HG03108 (cell line): ENCODE data around the gene C1orf116.
A peak's percentile ranks its signal among the peaks of the same experiment; 100 is the strongest.
"Not testable (repeated sequence)": the region's sequence is repeated elsewhere in the genome, so short reads cannot be mapped to it uniquely, and the experiment has no call there.

Experiments
- ATAC-seq: cut with Tn5 transposase; IDR thresholded peaks from one replicate; pipeline ENCODE4 v1.9.1; 2021; ENCODE audit warnings: moderate library complexity; ENCODE audit not compliant: unreplicated experiment

Gene C1orf116

DNA sequence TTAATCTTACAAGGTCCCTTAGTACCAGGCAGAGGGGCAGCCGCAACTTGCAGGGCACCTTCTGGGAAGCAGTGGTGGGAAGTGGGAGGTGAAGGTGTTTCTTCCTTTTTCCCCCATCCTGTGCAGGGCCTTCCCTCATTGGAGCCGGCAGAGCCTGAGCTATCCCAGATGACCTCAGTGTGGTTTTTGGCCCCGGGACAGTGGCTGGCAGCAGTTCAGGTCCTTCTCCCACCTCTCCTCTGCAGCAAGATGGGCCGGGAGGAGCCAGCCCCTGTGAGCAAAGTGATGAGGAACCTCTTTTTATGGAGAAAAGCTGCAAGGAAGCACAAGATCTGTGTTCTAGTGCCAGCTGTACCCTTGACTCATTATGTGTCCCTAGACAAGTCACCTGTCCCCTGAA is 27.3 kb upstream of the C1orf116 start:
- ATAC-seq: no peak

DNA sequence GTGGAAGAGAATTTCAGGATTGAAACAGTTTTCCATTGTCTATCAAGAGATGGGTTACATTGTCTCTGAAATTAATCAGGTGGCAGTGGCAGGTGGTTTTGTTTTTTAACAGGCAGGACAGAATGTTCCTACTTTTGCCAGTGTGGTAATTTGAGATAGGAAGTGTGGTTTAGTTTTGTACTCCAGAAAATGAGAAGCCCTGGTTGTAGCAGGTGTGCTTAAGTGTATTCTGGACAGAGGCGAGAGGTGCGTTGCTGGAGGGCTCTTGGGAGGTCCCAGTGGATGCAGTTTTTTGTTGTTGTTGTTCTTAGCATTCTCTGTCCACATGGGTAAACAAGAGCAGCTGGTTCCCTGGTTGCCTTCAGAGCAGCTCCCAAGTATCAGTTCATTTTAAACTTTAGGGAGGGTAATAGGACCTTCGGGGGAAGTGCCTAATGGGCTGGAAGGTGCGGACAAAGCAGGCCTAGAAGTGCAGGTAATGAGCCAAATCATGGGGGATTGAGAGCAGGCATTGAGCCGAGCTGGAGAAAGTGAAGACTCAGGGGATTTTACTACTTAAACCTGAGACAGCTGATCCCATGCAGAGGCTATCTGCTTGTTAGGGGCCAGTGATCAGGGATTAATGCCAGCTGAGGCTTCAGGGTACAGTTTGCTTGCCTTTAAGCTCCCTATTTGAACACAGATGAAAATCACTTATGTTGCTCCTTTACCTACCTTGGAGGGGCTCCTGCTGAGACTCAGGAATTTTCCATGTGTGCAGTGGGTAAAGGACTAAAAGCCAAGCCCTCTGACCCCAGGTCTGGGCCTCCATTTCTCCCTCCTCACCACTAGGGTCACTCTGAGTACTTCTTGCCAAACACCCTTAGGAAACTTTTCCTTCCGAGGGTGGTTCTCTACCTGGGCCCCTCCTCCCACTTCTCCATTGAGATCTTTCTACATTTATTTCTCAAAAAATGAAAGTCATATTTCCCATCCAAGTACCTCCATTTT is 26.6 kb upstream of the C1orf116 start:
- no peak for ATAC-seq

DNA sequence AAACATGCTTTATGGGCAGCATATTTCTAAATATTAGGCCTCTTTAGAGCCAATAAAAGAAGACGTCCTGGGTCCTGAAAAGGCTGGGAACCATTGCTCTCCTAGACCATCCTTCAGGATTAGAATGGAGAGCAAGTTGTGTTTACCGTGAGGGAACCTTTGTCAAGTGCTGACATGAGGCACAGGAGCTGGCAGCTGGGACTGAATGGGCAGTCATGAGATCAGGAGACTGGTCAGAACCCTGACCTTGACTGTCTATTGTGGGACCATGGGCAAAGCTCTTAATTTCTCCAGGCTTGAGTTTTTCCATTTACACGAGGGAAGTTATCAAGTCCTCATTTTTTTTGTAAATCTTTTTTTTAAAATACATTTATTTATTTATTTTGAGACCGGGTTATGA is 25.7 kb upstream of the C1orf116 start:
- ATAC-seq: no peak

DNA sequence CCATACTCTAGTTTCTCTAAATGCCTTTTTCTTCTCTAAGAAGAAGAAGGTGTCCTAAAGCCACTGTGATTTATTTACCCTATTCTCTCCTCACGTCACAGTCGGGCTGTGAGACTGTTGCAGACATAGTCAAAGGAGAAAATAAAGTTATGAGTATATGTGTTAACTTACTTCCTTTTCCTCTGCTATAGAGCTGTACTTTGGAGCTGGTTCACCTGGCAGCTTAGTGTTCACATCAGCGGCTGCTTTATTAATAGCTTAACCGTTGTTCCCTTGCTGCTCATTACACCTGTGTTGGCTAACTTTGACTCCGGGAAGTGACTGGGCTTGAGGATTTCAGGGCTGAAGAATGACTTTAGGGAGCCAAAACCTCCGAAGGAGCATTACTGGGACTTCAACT is 24.1 kb upstream of the C1orf116 start:
- no peak for ATAC-seq

DNA sequence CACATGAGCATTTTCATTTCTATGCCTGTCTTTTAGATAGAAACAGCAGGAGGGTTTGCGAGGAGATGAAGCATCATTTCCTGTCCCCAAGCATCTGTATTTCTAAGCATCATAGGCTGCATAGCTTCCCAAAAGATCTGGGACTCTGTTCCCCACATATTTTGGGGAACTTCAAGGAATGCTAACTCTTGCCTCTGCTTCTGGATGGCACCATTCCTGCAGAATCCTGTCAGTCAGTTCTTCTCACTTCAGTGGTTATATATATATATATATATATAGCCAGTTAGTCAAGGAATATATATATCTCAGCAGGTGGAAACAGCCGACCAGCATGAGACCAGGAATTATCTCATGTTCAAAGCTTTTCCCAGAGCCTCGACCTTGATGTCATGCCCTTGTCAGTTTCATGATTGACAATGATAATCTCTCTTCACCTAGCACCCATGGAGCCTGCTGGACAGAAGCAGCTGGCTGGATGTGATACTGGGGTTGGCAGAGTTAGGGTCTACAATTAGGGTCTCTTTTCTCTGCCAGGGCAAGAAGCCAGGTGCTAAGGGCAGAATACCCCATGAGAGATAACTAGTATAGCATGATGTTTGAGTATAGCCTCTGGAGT is 22.9 kb upstream of the C1orf116 start:
- no peak for ATAC-seq

DNA sequence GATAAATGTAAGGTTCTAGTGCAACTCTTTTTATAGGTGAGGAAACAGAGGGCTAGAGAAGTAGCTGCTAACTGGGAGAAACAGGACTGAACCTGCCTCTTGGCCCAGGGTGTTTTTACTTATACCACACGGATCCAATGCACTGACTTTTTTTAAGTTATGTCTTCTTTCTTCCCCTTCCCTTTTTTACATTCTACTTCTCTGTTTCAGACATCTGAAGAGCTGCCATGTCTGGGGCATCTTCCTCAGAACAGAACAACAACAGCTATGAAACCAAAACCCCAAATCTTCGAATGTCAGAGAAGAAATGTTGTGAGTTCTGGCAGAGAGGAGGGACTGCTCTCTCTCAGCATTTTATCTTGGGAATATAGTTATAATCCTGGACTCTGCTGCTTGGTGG is 21.9 kb upstream of the C1orf116 start:
- no peak for ATAC-seq

DNA sequence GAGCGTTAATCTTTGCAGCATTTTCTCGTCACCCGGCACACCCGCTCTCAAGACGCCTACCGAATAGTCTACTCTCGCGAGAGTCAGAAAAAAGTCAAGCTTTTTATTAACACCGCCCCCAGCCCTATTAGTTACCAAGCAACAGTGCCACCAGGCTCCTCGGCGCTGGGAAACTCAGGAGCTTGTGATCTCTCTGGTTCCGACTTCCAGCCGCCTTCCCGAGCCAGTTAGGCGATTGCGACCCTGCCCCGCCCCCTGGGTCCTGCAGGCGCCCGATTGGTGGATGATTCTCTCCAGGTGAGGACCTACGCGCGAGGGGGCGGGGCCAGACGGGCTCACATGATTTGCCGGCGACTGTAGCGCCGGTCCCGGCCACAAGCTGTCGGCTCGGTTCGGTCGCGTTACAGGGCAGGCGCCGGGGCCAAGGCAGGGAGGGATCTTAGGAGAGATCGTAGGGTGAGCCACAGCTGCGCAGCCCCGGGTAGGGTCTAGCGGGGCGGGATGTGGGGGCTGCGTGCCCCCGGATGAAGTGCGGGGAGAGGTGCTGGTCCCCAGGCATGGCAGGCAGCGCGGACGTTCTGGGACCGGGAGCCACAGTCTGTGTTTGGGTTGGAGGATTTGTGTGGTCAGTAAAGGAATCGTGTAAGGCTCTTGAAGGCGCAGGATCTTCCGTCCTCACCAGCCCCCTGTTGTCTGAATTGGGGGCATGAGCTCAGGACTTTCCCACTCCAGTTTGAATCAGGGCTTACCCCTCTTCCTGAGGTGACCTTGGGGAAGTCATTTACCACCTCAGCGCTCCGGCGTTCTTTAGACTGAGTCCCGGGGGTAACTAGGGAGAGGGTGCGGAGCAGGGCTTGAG is 20.6 kb upstream of the C1orf116 start, which contains the start of gene PFKFB2:
Gene PFKFB2 (plus strand): TSS at position 365 of the 859 bp plus-strand sequence. CDS start 1,443 bp downstream, outside the sequence.
- ATAC-seq: peak; percentile 70

DNA sequence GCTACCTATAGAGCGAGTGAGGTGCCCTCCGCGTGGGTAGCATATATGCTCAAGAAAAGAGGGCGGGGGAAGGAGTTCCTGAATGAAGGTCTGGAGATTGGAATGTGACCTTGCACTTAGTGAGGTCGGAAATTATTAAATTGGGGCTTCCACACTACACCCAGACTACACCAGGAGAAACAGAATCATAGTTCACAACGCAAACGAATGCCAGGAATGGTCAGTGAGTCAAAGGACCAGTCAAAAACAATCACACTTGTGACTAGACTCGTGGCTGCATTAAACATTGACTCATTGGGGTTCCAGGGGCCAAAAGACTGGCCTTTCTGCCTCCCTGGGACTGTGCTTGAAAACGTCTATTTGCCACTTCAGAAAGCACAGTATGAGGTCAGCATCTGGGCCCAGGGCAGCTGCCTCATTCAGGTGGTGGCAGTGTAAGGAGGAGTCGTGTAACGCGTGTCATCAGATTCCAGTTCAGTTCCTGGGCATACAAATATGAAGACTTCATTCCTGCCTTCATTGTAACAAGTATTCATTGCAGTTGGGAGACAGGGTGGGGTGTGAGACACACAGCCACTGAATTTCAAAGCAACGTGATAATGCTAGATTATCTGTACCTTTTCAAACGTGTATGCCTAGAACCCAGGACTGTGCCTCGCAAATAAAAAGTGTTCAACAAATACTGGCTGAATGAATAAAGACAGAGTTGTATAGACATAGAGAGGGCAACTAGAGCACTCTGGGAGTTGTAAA is 18.8 kb upstream of the C1orf116 start, which contains the start of gene YOD1:
Gene YOD1 (minus strand): TSS at position 18 of the 753 bp plus-strand sequence. CDS start 178 bp downstream, outside the sequence.
- ATAC-seq: no peak

DNA sequence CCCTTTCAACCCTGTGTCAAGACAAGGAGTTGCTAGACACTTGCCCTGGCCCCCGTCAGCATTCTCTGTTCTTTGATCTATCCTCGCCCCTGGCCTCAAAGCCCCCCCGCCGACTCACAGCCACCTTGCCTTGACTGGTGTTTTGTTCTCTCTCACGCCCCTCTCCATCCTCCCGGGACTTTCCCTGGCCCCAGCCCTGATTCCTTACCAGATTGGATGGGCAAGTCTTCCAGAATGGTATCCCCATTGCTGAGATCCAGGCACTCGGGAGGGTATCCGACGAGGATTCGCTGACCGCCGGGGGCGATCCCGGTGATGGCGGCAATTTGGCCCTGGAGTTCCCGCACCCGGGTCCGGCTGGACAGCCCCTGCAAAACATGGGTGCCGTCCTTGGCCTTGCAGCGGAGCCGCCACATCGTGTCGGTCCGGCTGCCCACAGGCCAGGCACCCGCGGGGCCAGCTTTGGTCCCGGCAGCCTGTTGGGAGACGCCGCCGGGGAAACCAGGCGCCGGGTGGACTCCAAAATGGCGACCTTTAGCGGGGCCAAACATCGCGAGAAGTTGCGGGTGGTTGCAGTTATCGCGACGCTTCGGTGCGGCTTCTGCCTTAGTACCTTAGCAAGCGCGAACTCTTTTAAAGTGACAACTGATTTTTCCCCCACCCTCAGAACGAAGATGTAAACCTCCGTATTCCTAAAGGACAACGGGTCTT is 18.1 kb upstream of the C1orf116 start:
- ATAC-seq: peak; percentile 55

DNA sequence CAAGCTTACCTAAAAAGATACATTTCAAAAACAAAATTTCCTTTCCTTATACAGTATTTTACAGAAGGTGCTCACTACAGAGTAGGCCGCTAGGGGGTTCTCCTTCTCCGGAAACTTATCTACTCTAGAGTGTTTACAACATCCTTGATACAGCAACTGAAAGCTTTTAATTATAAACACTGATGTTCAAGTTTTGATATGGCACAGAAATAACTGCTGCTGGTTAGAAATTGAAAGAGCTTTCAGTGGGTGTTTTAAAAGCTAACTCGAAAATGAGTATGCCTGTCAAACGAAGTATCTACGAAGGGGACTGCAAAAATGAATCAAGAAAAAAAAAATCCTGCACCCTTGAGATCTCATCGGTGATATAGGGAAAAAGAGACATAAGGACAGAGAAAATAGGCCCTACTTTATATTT is 17.4 kb upstream of the C1orf116 start:
- ATAC-seq: no peak

DNA sequence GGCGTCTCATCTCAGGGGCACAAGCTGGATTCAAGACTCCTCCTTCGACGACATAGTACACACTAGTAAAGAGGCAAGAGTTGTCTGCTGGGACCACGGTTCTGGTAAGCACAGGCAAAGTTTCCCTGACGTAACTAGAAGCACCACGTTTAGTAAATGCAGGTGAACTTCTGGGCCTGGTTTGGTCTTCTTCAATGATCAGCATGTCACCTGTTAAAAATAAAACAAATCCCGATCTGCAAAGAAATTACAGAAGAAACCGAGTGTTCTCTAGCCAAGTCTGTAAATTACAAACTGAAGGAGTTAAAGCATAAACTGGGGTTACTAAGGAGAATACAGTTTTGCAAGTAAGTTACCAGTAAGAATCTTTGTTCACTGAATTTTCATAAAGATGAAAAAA is 17.0 kb upstream of the C1orf116 start:
- no peak for ATAC-seq

DNA sequence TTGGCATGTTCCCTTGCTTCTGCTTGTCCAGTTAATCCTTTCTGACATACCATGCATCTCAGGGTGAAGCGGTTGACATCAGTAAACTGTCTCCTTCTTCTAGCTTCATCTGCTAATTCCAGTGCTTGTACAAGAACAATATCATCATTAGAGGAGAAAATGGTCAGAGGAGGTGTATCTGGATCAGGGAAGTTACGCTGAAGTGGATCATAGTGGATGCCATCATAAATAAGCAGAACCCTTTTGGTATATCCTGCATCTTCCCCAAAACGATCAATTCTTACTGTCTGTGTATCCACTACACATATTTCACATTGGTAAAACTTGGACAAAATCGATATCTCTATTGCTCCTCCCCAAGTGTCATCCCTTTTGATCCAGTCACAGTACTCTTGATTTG is 16.5 kb upstream of the C1orf116 start:
- ATAC-seq: no peak

DNA sequence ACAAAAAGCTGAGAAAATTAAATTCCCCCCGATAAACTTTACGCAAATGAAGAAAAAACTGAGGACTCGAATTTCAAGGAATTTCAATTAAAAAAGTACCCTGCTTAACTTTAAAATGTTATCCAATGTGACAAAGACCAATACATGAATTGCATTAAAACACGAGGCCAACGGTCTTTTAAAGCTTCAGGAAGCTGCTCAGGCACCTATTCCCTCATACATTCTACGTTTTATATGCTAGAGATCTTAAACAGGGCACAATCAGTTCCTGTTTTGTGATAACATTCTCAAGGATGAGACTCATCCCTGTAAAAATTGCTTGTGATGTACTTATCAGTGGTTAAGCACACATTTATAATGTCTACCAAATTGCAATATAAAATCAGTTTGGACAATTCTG is 15.5 kb upstream of the C1orf116 start:
- ATAC-seq: no peak

DNA sequence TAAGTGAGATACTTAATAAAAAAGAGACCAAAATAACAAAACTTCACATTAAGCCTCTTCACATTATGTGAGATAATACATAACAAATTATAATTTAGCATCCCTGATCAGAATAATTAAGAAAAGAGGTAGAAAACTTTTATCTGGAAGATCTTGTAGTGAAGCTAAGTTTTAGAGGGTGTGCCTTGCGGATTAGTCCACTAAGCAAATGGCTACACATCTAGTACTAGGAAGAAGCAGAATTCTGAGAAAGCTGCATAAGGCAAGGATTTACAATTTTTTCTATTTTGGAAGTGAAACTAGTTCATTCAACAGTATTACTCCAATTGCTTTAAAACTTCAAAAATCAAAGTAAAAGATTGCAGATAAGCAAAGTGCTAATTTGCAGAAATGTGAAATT is 14.9 kb upstream of the C1orf116 start:
- ATAC-seq: no peak

DNA sequence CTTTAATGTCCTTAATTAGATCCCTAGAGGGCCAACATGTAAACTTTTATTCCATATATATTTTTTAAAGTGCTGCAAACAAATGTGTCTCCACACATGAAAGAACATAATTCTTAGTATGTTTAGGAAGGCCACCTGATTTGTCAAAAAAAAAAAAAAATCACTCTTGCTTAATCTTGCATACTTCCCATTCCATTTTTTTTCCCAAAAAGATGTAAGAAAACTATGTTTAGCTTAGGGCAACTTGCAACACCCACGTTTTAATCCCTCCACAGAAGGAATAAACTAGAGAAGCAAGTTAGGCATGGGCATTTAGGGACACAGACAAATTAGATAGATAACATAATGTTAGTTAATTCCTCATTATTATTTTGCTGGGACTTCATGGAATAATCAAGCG is 12.9 kb upstream of the C1orf116 start:
- no peak for ATAC-seq

DNA sequence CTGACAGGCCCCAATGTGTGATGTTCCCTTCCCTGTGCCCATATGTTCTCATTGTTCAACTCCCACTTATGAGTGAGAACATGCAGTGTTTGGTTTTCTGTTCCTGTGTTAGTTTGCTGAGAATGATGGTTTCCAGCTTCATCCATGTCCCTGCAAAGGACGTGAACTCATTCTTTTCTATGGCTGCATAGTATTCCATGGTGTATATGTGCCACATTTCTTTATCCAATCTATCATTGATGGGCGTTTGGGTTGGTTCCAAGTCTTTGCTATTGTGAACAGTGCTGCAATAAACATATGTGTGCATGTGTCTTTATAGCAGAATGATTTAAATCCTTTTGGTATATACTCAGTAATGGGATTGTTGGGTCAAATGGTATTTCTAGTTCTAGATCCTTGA is 8.8 kb upstream of the C1orf116 start:
- not testable (repeated sequence) for ATAC-seq

DNA sequence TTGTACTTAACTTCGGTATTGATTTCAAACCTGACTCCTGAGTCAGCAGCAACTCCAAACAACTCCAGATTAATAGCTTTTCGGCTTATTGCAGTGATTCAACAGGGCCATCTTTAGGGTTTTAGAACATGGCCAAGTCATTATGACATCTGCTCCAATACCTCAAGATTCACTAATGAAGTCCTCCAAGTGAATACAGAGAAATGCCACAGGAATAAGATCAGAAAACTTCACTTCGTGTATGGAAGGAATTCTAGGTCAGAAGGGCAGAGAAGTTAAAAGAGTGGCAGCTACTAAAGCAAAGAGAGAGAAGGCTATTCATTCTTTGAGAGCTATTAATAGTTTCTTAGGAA is 7.6 kb upstream of the C1orf116 start:
- ATAC-seq: no peak

DNA sequence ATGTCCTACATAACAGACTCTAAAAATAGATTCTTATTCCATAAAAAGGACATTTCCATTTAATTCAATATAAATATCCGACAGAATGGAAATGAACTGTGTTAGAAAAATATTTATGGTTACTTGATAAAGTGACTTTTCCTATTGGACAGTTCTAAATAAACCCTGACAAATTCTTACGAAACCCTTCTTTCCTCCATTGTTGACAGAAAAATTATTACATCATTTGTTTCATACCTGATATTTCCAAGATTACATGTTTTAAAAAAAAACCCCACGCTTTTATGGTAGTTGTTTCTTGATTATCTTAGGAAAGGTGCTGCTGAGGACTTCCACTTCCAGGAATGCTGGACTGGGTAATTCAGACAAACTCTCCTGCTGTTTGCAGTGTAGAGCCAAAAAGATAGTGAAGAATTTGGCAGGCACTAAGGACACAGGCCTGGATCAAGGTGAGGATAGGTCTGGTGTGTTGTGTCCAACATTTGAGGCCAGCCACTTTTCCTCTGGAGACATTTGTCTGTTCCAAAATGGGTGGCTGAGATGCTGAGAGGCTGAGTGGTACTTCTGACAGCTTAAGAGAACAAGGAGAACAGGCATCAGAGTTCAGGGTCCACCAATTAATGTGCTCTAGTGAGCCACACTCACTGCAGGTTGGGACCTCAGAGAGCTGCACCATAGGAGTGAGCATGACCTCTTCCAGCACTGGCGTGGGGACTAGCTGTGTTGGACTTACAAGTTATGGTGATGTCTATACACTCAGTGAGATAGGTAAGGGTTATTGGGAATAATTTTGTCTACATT is 7.0 kb upstream of the C1orf116 start:
- ATAC-seq: no peak

DNA sequence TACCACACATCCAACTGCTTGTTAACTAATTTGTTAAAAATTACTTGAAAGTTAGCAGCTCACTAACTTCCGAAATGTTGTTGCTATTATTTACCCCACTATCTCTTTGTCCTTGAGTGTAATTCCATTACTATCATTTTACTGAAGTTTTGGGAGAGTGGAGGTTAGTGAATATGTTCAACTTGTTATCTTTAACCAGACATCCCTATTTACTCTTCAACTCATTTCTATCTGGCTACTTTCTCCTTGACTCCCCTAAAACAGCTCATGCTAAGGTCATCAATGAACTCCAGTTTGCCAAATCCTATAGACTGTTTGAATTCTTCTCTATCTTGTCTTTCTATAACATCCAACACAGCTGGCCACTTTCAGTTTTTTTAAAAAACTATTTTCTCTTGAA is 4.3 kb upstream of the C1orf116 start:
- no peak for ATAC-seq
